ENCODE data around the gene CDH13. TPM values are rescaled to one million over a fixed set of nuclear protein-coding genes. Genes with fewer than 3 reads are reported as not detected.

The CDH13 gene
- total and polyA plus RNA-seq, 12 donors = 0.86 to 30.6 (median 2.4) TPM

- WGBS, 4 donors = 47 to 63% (median 50%) methylated on average over 6 of the region's 6 CpGs
- TF ChIP-seq POLR2A (IDR thresholded peaks at IDR 0.05) (no peak), CTCF (IDR thresholded peaks at IDR 0.05) (no peak)
- intact Hi-C loops (cut with DNase I) = no loop called here
Measured at GRCh38 chr16:83653785-83654184, 1027.0 kb downstream of the CDH13 start.

GRCh38 chr16:83660282-83660681 is 1033.5 kb downstream of the CDH13 start:
- DNase-seq = no peak
- Histone ChIP-seq H3K27me3 (no peaks in the 10 kb centered on the region), H3K36me3 (replicated peaks in 1 of 2) (no peaks in the 10 kb centered on the region), H3K9me3 (replicated peaks in 1 of 3) (no peaks in the 10 kb centered on the region), H3K4me3 (no peak overlapping the region), H3K4me1 (replicated peaks in 1 of 2) (no peaks in the 10 kb centered on the region), H3K27ac (no peak overlapping the region)
- intact Hi-C loops (cut with DNase I) = no loop called here
- no peak for TF ChIP-seq CTCF (IDR thresholded peaks at IDR 0.05)
- no peak for TF ChIP-seq POLR2A (IDR thresholded peaks at IDR 0.05)
- WGBS, 4 donors = 59 to 85% (median 76%) methylated on average over 4 of the region's 4 CpGs

More at GRCh38 chr16:83653785-83654184, 1027.0 kb downstream of the CDH13 start:
- Histone ChIP-seq H3K27me3 (no peaks in the 10 kb centered on the region), H3K9me3 (replicated peaks in 1 of 3) (no peaks in the 10 kb centered on the region), H3K36me3 (replicated peaks in 1 of 2) (no peaks in the 10 kb centered on the region), H3K27ac (no peak overlapping the region), H3K4me1 (replicated peaks in 1 of 2) (no peaks in the 10 kb centered on the region), H3K4me3 (no peak overlapping the region)
- no peak for DNase-seq

- no peaks in the 10 kb centered on the region for H3K4me1 ChIP-seq (replicated peaks in 1 of 2)
- no peaks in the 10 kb centered on the region for H3K9me3 ChIP-seq (replicated peaks in 1 of 3)
- DNase-seq = no peak
- H3K36me3 ChIP-seq (replicated peaks in 1 of 2) = no peaks in the 10 kb centered on the region
- no peak overlapping the region for H3K4me3 ChIP-seq
- no peaks in the 10 kb centered on the region for H3K27me3 ChIP-seq
- H3K27ac ChIP-seq = no peak overlapping the region
- intact Hi-C loops (cut with DNase I) = no loop called here
- TF ChIP-seq POLR2A (IDR thresholded peaks at IDR 0.05) = no peak
- no peak for TF ChIP-seq CTCF (IDR thresholded peaks at IDR 0.05)
Measured at GRCh38 chr16:83661656-83662055, 1034.9 kb downstream of the CDH13 start.

- intact Hi-C loops (cut with DNase I) = no loop called here
- no peak for DNase-seq
- H3K9me3 ChIP-seq (replicated peaks in 1 of 3) = no peaks in the 10 kb centered on the region
- no peak overlapping the region for H3K4me3 ChIP-seq
- WGBS, 4 donors = 72 to 85% (median 76%) methylated on average over 2 of the region's 2 CpGs
- H3K27ac ChIP-seq = no peak overlapping the region
- no peak for TF ChIP-seq CTCF (IDR thresholded peaks at IDR 0.05)
- TF ChIP-seq POLR2A (IDR thresholded peaks at IDR 0.05) = no peak
- H3K36me3 ChIP-seq (replicated peaks in 1 of 2) = no peaks in the 10 kb centered on the region
- H3K27me3 ChIP-seq = no peaks in the 10 kb centered on the region
- no peaks in the 10 kb centered on the region for H3K4me1 ChIP-seq (replicated peaks in 1 of 2)
Measured at GRCh38 chr16:83666449-83666848, 1039.7 kb downstream of the CDH13 start.

All from adrenal gland (tissue), 12 donors.